Measurements from ENCODE around the gene SCYGR2.

Gene SCYGR2

DNA sequence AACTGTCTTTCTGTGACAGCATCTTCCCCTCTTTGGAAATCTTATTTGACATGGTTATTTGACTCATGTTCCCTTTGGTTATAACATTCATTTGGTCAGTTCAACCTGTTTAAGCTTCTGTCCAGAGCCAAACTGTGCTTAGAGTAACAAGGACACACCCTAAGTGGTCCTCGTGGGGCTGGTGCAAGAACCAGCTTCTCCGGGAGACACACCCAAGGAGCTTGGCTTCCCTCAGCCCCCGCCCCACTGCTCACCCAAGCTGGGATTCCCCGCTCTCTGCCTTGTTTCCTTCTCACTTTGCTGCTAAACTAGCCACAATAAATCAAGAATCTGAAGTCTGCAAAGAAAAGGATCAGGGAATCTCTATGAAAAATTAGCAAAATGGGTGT is 14.6 kb downstream of the SCYGR2 start:
- no peak for DNase-seq (ENCODE audit: low read depth)

DNA sequence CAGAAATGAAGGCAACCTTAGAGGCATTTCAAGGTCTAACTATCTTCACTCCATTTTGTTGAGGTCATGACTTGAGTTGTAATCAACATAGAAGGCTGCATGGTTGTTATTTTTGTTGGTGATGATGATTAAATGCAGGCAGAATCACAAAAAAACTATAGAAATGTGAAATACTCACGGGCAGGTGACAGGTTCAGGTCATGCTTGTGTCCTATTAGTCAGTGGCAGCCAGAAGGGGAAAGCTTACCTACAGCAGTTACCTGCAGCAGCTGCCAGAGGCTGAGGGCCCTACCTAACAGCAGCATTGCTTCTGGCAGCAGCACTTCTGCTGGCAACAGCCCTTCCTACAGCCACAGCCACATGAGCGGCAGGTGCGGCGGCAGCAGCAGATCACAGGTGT is 15.6 kb downstream of the SCYGR2 start:
- no peak for DNase-seq (ENCODE audit: low read depth)

DNA sequence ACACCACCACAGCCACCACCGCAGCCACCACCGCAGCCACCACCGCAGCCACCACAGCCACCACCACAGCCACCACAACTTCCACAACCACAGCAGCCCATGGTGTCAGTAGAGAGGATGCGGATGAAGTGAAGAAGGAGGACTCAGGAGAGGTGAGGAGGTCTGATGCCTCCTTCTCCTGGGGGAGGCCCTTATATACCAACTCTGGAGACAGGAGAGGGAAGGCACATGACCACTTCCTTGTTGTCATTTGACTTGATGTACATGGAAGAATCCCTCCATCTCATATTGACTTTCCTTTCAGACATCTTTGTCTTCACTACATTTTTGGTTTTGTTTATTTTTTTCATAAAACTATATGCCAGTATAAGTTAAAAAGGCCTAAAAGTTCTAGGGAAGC is 16.0 kb downstream of the SCYGR2 start, which contains the start of gene SCYGR3:
Gene SCYGR3 (minus strand): TSS at position 101 of the 400 bp plus-strand sequence. CDS start 0 bp downstream, at position 101.
- no peak for DNase-seq (ENCODE audit: low read depth)

DNA sequence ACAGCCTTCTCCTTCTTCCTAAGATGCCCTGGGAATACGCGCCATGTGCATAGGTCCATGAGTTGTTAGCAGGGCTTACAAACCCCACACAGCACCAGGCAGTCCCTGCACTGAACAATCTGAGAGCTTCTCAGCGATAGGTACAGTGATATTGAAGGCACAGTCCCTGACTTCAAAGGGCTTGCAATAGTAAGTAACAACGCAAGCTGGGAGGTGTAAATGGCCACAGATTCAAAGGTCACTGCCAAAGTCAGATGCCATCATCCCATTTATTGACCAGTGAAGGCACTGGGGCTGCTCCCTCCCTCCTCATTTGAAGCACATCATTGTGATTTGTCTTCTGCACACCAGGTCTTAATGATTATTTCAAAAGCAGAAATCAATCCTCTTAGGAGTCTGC is 16.5 kb downstream of the SCYGR2 start:
- DNase-seq (ENCODE audit: low read depth): no peak

DNA sequence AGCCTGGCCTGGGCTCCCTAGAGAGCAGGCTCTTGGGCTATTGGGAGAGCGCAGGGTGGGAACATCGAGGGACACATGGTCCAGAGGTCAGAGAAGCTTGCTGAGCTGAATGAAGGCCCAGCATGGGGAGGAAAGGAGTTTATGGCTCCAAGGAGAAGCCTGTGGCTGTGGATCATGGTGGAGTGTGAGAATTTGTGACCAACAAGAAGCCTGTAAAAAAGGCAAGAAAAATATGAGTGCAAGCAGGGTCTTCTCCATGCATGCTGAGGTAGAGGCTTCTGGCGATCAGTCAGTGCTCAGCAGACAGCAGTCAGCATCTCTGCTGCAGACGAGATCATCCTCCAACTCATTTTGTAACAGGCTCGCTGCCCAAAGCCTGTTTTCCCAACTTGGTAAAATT is 17.2 kb downstream of the SCYGR2 start:
- no peak for DNase-seq (ENCODE audit: low read depth)

DNA sequence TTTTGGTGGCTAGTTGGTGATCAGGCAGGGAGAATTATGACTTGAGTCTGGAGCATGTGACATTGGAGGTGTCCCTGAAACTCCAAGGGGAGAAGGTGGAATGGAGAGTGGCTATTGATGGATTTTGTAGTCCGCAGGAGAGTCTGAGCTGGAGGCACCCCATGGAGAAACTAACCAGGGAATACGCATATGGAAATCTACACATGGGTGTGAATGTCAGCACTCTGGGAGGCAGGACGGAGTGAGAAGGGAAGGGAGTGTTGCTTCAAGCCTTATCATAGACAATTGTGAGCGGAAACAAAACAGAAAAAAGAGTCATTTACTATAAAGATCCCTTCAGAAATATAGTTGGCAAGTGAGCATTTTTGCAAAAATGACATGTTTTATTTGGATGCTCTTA is 17.9 kb downstream of the SCYGR2 start:
- no peak for DNase-seq (ENCODE audit: low read depth)

DNA sequence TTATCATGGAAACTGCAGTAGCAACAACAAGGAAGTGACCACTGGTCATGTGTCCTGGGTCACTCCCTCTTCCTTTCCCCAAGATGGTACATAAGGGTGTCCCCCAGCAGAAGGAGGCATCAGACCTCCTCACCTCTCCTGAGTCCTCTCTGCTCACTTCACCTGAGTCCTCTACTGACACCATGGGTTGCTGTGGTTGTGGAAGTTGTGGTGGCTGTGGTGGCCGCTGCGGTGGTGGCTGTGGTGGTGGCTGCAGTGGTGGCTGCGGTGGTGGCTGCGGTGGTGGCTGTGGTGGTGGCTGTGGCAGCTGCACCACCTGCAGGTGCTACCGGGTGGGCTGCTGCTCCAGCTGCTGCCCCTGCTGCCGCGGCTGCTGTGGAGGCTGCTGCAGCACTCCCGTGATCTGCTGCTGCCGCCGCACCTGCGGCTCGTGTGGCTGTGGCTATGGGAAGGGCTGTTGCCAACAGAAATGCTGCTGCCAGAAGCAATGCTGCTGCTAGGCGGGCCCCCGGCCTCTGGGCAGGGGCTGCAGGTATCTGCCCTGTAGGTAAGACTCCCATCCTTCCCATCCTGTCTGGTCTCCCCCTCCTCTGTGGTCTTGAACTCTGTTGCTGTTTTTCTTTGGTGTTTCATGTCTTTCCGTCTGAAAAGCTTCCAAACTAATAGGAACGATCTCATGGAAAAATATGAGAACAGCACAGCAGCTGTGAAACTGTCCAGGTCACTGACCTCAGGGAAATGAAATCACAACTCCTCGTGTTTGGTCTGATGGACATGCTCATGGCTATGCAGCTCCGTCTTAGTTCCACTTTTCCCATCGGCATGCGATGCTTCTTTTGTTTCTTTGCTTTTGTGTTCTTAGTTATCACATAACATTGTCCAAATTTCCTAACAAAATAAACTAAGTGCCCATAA is 18.9 kb downstream of the SCYGR2 start, which contains the start of gene SCYGR4:
Gene SCYGR4 (plus strand): TSS at position 183 of the 915 bp plus-strand sequence. CDS start 0 bp downstream, at position 183.
- DNase-seq (ENCODE audit: low read depth): no peak

DNA sequence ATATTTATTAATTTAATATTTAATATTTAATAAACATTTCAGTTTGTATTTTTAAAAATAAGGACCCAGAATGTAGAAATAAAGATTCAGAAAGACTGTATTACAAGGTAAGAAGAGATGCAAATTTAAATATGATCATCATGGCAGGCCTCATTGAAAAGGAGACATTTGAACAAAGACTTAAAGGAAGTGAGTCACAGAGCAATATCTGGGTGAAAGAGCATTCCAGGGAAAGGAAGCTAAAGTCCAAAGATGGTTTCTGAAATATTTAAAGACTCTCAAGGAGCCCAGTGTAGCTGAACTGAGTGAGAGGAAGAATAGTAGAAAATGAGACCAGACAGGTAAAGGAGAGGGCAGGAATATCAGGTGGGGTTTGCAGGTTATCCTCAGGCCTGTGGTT is 24.5 kb downstream of the SCYGR2 start:
- no peak for DNase-seq (ENCODE audit: low read depth)

DNA sequence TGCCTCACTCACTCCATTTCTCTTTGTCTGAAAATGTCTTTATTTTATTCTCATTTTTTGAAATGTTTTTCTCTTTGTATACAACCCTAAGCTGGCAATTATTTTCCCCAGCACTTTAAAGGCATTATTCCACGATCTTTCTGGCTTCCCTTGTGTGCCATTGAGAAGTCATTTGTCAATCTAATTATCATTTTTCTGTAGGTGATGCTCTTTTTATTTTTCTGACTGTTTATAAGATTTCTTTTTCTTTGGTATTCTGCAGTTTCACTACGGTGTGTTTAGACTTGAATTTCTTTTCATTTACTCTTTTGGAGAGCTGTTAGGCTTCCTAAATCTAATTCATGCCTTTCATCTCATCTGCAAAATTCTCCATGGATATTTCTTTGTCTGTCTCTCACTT is 26.7 kb downstream of the SCYGR2 start:
- no peak for DNase-seq (ENCODE audit: low read depth)

DNA sequence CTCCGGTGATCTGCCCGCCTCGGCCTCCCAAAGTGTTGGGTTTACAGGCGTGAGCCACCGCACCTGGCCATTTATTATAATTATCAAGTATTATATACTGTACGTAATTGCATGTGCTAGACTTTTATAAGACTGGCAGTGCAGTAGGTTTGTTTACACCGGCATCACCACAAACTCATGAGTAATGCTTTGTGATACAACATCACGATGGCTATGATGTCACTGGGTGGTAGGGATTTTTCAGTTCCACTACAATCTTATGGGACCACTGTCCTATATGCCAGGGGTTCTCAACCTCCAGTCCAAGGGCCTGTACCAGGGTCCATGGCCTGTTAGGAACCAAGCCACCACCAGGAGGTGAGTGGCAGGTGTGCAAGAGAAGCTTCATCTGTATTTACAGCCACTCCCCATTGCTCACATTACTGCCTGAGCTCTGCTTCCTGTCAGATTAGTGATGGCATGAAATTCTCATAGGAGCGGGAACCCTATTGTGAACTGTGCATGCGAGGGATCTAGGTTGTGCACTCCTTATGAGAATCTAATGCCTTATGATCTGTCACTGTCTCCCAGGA is 28.0 kb downstream of the SCYGR2 start:
- DNase-seq (ENCODE audit: low read depth): no peak

DNA sequence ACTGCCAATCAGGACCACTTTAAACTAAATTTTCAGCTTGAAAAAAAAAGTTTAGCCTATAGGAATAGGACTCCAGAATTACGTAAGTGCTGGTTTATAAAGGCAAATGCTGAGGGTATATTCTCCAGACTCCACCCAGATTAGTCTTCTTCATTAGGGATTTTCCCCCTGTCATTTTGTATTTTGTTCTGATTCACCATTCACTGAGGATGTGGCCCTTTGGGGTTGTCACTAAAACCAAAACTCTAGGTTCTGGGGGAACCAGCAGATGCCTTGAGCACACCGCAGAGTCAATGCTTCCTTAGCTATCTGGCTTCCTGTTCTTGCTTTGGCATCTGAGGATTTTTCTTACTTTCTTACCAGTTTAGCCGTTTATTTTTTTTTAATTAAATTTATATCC is 29.1 kb downstream of the SCYGR2 start:
- no peak for DNase-seq (ENCODE audit: low read depth)

DNA sequence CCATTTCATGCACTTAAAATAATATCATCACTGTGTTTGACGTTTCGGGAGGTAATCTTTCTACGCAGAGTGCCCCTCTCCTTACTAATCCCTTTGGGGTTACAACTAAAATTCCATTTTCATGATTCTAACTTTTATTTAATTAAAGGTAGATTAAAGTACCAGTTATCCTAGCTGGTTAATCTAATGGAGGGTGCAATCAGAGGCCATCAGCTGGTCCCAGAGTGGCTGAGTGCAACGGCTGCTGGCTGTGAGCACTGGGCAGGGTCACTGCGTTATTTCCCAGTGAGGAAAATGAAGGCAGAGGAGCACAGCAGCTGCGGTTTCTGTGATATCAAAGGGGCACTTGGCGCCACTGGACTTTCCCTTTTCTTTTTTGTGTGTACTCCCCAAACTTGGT is 30.7 kb downstream of the SCYGR2 start:
- no peak for DNase-seq (ENCODE audit: low read depth)

DNA sequence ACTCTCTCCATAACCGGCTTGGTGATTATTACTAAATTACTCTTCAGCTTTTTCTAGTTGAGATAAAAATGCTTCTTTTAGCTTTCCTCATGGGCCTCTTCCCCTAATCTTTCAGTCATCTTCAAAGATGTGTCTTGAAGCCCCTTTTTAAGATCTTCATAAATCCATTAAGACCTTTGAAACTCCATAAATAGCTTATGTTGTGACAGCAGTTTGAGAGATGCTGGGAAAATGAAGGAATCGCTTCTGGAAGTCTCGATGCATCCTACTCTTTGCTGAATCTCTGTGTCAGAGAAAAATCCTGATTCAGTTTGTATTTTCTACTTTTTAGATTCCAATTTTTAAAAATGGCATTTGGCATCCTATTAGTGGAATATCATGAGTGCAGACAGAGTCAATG is 31.6 kb downstream of the SCYGR2 start:
- DNase-seq (ENCODE audit: low read depth): no peak

DNA sequence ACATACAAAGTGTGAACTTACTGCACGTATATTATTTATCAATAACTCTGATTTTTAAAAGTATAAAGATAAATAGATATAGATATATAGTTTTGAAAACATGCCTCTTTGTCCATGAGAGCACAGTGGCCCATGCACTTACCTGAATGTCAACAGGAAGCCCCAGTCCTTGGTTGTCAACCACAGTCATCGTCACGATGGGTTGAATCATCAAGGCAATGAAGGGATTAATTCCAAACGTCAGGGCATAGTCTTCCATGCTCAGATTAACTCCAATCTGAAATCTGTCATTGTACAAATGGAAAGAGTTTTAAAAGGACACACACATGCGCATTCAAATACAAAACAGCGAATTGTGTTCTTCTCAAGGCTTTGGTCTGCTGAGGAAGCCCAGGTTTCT is 34.1 kb downstream of the SCYGR2 start:
- DNase-seq (ENCODE audit: low read depth): no peak

DNA sequence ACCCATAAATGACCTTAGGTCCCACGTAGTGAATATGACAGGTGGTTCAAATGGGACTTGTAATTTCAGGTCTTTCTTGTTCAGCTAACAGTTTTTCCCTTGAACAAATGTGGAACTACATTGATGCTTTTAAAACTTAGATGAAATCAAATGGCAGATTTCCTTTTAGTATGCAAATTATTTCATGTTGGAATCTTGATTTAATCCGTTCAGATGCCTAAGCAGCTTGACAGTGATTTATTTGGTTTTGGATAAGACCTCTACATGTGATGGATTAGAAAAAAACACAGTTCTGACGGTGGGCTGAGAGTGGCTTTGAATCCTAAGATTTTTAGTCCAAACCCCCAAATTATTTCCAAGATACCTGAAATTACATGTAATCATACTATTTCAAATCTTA is 35.5 kb downstream of the SCYGR2 start:
- DNase-seq (ENCODE audit: low read depth): no peak

DNA sequence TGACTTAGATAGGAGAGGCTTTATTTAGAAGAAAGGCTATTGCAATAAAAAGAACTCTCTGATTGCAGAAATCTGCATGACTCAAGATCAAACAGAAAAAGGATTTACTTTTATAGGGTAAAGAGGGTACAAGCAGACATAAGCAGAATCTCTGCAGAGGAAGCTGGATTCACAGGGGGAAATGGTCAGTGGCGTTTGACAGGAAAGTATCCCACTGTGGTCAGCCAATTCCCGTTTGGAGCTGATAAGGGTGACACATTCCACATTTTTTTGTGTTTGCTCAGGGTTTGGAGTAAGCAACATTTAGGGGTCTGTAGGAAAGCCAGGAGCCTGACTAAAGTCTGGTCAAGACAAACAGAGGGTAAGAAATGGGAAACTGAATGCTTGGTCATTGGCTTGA is 44.0 kb downstream of the SCYGR2 start:
- no peak for DNase-seq (ENCODE audit: low read depth)

DNA sequence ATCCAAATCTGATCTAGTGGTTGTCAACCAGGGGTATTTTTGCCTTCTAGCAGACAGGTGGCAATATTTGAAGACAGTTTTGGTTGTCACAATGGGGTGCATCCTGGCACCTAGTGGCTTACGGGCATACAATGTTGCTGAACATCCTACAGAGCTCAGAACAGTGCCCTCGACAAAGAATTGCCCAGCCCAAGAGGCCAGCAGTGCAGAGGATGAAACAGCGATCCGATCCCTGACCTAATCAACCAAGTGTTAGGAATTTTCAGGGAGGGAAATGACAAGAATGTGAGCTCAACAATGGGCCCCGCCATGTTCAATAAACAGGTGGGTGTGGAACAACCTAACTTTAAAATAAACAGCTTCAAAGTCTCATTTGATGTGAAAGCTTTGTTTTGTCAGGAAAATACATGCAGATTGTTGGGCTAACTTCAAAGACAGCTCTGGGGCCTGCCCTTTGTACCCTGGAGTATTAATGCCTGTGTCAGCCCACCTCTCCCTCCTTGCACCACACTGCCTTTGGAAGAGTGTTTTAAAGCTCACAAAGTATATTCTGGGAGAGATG is 45.4 kb downstream of the SCYGR2 start:
- no peak for DNase-seq (ENCODE audit: low read depth)
